Measurements from ENCODE around the gene PPP1R1B.

DNA sequence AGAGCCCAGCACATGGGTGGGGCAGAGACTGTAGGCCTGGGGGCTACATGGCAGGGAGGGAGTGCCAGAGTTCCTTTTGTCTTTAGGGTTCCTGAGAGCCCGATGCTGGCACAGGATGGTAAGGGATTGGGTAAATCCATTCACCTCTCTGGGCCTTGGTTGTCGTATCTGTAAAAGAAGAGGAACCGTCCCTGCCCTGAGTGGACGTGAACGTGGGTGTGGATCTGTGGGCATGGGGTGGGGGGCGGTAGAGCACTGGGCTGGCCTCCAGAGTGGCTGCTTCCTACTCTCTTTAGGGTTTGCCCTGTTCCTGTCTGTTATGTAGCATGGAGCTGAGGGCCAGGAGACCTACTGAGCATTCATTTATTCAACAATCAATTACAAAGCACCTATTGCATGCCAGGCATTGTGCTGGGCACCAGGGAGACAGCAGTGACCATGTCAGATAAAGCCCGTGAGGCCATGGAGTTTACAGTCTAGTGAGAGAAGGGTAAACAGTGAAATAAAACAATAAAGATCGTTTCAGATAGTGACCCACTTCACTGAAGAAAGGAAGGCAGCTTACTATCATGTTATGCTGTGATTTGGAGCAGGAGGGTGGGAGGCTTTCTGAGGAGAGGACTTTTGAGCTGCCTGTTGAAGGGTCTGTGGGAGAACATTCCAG, 25.3 kb downstream of the PPP1R1B start:
- TF ChIP-seq, protein P1, sequence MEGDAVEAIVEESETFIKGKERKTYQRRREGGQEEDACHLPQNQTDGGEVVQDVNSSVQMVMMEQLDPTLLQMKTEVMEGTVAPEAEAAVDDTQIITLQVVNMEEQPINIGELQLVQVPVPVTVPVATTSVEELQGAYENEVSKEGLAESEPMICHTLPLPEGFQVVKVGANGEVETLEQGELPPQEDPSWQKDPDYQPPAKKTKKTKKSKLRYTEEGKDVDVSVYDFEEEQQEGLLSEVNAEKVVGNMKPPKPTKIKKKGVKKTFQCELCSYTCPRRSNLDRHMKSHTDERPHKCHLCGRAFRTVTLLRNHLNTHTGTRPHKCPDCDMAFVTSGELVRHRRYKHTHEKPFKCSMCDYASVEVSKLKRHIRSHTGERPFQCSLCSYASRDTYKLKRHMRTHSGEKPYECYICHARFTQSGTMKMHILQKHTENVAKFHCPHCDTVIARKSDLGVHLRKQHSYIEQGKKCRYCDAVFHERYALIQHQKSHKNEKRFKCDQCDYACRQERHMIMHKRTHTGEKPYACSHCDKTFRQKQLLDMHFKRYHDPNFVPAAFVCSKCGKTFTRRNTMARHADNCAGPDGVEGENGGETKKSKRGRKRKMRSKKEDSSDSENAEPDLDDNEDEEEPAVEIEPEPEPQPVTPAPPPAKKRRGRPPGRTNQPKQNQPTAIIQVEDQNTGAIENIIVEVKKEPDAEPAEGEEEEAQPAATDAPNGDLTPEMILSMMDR (IDR thresholded peaks at IDR 0.05), result no peak
- no peak for TF ChIP-seq POLR2A (IDR thresholded peaks at IDR 0.05)
- no peak for TF ChIP-seq EP300 (IDR thresholded peaks at IDR 0.05)

Data from gastroesophageal sphincter (tissue), 3 donors.